SK-MEL-5 (cell line): ENCODE measurements around the gene MARCOL. TPM values are rescaled to one million over a fixed set of nuclear protein-coding genes. Genes with fewer than 3 reads are reported as not detected.
"Not testable (repeated sequence)": the region's sequence is repeated elsewhere in the genome, so short reads cannot be mapped to it uniquely, and the experiment has no call there.

Source experiments
- DNase-seq: peaks from one replicate; pipeline ENCODE4 v3.0.0-alpha.2; 2016; ENCODE audit warnings: low read depth, low spot score
- in situ Hi-C: cut with HindIII; loops from 2 replicates; pipeline ENCODE4 v1.10.0; 2016; ENCODE audit warnings: low sequenced_read_pairs, high pct_unique_total_duplicates, low pct_unique_long_range_greater_than_20kb
- small RNA-seq, 2 experiments: library from RNA; depleted of rRNA; stranded (forward); fragments of <200 nt; gene quantifications; one replicate each; pipeline ENCODE3, GENCODE V24; 2014
- total RNA-seq: library from RNA; depleted of rRNA; stranded (reverse); fragments of >200 nt; shearing (Covaris generic); gene quantifications from 2 replicates; pipeline ENCODE4 v1.2.3, GENCODE V29; 2014; rRNA removed

Gene MARCOL
- total RNA-seq, 1 experiment from 2014 or later = 0.16 TPM

DNA sequence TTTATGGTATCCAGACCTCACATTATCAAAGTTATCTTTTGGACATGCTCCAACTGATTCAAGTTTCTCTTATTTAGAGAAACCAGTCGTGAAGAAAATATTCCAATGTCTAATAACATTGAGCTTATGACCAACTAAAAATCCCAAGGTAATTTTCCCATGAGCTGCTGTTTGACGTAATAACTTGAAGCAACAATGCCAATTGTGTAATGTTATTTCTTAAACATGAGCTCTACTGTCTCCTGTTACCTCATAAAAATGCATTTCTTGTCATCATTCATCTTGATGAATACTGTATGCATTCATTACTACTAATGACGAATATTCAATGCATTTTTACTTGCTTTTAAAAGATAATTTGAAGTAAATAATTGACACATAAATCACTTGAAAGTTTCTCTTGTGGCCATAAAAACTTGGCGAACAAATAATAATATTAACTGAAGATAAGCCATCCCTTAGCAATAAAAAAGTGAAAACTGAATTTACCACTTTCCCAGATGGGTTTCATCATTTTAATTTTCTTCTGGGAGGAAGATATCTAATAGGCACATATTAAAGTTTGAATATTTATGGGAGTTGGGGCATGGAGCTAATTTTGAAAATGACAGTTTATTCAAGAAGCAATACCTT is 424 bp upstream of the MARCOL start:
- DNase-seq = peak; percentile 59
- in situ Hi-C loops = no loop called here

DNA sequence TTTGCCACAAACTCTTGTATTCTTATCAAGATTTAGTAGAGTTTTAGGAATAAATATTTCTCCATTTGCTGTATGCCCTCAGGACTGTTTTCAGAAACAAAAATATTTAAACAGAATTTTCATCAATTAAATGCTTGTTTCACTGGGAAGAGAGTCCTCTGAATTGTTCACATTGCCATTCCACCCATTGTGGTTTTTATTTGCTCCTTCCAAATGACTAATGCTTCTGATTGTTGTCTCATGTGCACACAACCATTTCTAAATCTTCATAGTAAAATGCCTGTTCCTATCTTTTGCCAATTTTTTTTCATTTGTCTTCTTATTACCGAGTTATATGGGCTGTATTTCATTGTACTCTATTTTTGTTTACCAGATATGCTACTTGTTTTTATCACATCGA is 10.6 kb downstream of the MARCOL start:
- no peak for DNase-seq
- in situ Hi-C loops = no loop called here

DNA sequence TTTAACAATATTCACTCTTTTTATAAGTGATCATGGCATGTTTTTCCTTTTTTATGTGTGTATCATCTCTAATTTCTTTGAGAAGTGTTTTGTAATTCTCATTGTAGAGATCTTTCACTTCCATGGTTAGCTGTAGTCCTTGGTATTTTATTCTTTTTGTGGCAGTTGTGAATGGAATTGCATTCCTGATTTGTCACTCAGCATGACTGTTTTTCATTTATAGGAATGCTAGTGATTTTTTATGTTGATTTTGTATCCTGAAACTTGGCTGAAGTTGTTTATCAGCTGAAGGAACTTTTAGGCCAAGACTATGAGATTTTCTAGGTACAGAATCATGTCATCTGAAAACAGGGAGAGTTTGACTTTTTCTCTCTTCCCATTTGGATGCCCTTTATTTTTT is 17.1 kb downstream of the MARCOL start:
- DNase-seq = no peak
- in situ Hi-C loops = no loop called here

- no peak for DNase-seq
- in situ Hi-C loops = no loop called here
Measured at GRCh38 chr5:148259288-148259687, 21.0 kb downstream of the MARCOL start.

DNA sequence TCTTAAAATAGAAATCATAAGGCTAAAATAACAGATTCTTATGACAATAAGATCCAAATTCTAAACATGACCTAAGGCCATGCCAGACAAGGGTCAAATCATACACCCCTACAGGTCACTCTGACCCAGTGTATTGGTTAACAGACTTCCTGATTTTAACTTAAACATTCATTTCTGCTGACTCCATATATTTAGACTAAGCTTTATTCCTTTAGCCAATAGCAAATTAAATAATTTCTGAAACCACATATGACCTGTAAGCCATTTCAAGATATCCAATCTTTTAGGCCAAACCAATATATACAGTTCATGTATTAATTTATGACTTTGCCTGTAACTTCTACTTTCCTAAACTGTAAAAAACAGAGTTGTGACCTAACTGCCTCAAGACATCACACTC is 22.9 kb downstream of the MARCOL start:
- DNase-seq = no peak
- in situ Hi-C loops = no loop called here

DNA sequence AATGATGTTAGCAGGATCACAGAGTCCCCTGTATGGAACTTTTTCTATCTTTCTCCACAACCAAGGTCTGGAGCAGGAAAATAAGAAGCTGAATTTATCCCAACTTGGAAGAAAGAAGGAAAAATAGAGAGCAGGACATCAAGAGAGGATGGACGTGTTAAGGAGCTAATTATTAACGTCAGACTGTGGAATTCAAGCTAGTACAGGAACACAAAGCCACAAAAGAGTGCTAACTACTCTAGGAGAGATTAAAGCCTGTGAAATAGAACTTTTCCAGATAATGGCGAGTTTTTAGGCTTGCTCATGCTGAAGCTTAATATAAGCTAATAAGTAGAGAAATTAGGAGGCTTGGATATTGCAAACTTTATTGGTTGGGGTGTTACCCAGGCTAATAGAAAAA is 29.6 kb downstream of the MARCOL start:
- in situ Hi-C loops = no loop called here
- DNase-seq = no peak

DNA sequence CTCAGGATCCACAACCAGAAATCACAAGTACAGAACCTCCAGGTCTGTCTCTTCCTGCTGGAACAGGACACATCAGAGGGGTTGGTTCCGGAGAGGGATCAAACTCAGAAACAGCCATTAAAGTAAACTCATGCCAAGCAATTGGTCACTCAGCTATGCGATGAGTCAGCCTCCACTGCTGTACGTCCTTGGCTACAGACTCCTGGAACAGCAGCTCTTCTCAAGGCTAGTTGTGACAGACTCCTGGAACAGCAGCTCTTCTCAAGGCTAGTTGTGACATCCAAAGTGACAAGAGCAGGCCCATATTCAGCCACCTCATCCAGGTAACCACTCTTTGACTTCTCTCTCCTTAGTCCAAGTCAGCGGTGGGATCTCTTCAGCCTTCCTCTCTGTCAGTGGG is 30.2 kb downstream of the MARCOL start, which contains the start of gene SPINK13:
Gene SPINK13, plus strand, starts transcription at position 229 of the 400 bp plus-strand sequence. CDS start 1,279 bp downstream, outside the sequence.
- peak; percentile 3 for DNase-seq
- in situ Hi-C loops = no loop called here

GRCh38 chr5:148275129-148275528 is 36.8 kb downstream of the MARCOL start:
- DNase-seq, in situ Hi-C loops: not testable (repeated sequence)

- DNase-seq, in situ Hi-C loops: not testable (repeated sequence)
Measured at GRCh38 chr5:148280893-148281292, 42.6 kb downstream of the MARCOL start.

GRCh38 chr5:148281336-148281735 is 43.0 kb downstream of the MARCOL start:
- DNase-seq, in situ Hi-C loops: not testable (repeated sequence)

DNA sequence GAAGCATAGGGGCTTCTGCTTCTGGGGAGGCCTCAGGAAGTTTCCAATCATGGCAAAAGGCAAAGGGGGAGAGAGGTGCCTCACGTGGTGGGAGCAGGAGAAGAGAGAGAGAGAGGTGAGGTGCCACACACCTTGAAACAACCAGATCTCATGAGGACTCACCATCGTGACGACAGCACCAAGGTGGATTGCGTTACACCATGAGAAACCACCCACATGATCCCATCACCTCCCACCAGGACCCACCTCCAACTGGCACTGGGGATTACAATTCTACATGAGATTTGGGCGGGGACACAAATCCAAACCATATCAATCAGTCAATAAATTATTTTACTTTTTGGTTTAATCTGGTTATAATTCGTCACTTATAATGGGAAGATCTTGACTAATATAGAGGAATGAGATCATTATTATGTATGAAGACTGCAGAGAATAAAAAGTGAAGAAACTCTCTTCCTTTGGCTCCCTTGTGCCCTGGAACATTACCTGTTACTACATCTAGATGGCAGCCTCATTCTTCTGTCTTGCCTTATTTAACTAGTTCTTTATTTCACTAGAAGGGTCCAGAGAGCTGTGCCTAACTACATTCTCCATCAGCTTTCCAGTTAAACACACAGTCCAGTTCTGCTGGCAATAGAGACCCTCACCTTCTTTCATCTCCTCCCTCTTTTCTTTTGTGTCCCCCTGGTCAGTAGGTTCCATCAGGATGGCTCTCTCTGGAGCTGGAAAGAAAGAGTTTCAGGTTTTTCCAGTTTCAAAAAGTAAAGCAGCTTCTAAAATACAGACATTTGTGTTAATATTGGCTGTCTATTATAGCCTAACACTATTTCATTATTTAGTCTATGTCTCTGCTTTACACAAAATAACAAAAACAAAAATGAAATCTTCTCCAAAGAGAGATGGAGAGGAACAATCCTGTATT is 52.2 kb downstream of the MARCOL start:
- DNase-seq = peak; percentile 51
- in situ Hi-C loops = no loop called here

Small RNA genes within 50 kb of the gene (small RNA-seq; reads per million reads assigned to genes)
- gene HMGN1P16 = 0 reads per million in 2 experiments

Other genes with a start within 250 kb of the MARCOL start
- 0.13 and 0.45 TPM in 2 replicates for gene SPINK5, start 174.5 kb upstream of the MARCOL start, total RNA-seq
- gene SPINK14, start 70.0 kb upstream of the MARCOL start, total RNA-seq = not detected in 2 replicates
- 0.61 TPM in 1 of 2 replicates, not detected in the other for gene SPINK6, start 35.5 kb upstream of the MARCOL start, total RNA-seq
- 0.50 TPM in 1 of 2 replicates, not detected in the other for gene SPINK13, start 30.3 kb downstream of the MARCOL start, total RNA-seq
- gene SPINK7, start 73.9 kb downstream of the MARCOL start, total RNA-seq = not detected in 2 replicates
- not detected in 2 replicates for gene SPINK9, start 97.0 kb downstream of the MARCOL start, total RNA-seq
- 24.5 and 31.1 TPM in 2 replicates for gene FBXO38, start 145.4 kb downstream of the MARCOL start, total RNA-seq